Aortic smooth muscle cell (primary cell): ENCODE measurements around the gene ZNF605. TPM values are rescaled to one million over a fixed set of nuclear protein-coding genes. Genes with fewer than 3 reads are reported as not detected.

Experiments
- total RNA-seq: library from RNA; depleted of rRNA; stranded (reverse); fragments of >200 nt; gene quantifications from 2 replicates; pipeline ENCODE4 v1.2.3, GENCODE V29; 2014

ZNF605 gene
- 8.2 and 10.7 TPM in 2 replicates for total RNA-seq

GRCh38 chr12:132956011-132956788 lies at the start of gene ZNF605:
Gene ZNF605 (minus strand): TSS chr12:132956306. CDS start chr12:132945635, 10,671 bp downstream.

GRCh38 chr12:132986001-132986884 lies 30.1 kb upstream of the ZNF605 start, which contains the start of gene ZNF26:
Gene ZNF26 (plus strand): TSS chr12:132986367. CDS start chr12:132986841, 474 bp downstream.

GRCh38 chr12:132887513-132888351 lies 68.4 kb downstream of the ZNF605 start, which contains the start of gene CHFR:
Gene CHFR (minus strand): TSS chr12:132887605. CDS start chr12:132887328, 277 bp downstream.

Other genes starting within 250 kb of the ZNF605 start
- 19.9 and 29.5 TPM in 2 replicates for gene PGAM5, start 245.5 kb downstream of the ZNF605 start, total RNA-seq
- gene ANKLE2, start 194.5 kb downstream of the ZNF605 start, total RNA-seq, result 51.1 and 63.1 TPM in 2 replicates
- gene GOLGA3, start 127.4 kb downstream of the ZNF605 start, total RNA-seq, result 132 and 178 TPM in 2 replicates
- 37.4 and 37.7 TPM in 2 replicates for gene CHFR, start 68.7 kb downstream of the ZNF605 start, total RNA-seq
- gene ZNF26, start 30.1 kb upstream of the ZNF605 start, total RNA-seq, result 9.9 and 10.6 TPM in 2 replicates
- 19.4 and 21.4 TPM in 2 replicates for gene ZNF84, start 81.2 kb upstream of the ZNF605 start, total RNA-seq
- gene ZNF140, start 124.6 kb upstream of the ZNF605 start, total RNA-seq, result 29.3 and 32.0 TPM in 2 replicates
- gene ZNF891, start 174.0 kb upstream of the ZNF605 start, total RNA-seq, result 0.79 and 0.87 TPM in 2 replicates
- gene ZNF10, start 174.3 kb upstream of the ZNF605 start, total RNA-seq, result 7.7 and 10.4 TPM in 2 replicates
- gene ZNF268, start 225.2 kb upstream of the ZNF605 start, total RNA-seq, result 22.6 and 24.0 TPM in 2 replicates